Natural killer cell (primary cell): ENCODE measurements around the gene OCRL. TPM values are rescaled to one million over a fixed set of nuclear protein-coding genes. Genes with fewer than 3 reads are reported as not detected.

ENCODE experiments used
- ATAC-seq, 3 donors: fragments of 150-1000 bp in 2 of 3; fragments of 200-7000 bp in 1 of 3; cut with Tn5 transposase; 1 replicate in 1 of 3; 2 replicates in 2 of 3; pipeline ENCODE4 v1.10.0; 2021; ENCODE audit warnings: mild to moderate bottlenecking in 2 of 3, moderate library complexity in 2 of 3
- DNase-seq, 2 donors: peaks; one replicate each; pipeline versions ENCODE4 v3.0.0 to v3.0.0-alpha.2; 2013 to 2021; ENCODE audit warnings: mixed read lengths in 1 of 2
- H3K27ac ChIP-seq: one replicate; pipeline ENCODE4 v1.5.1; 2013; ENCODE audit warnings: mild to moderate bottlenecking, low read length
- H3K27me3 ChIP-seq: one replicate; pipeline ENCODE4 v1.6.1; 2013; ENCODE audit warnings: low read length; ENCODE audit not compliant: control insufficient read depth, insufficient read depth
- H3K36me3 ChIP-seq: one replicate; pipeline ENCODE4 v1.6.1; 2013; ENCODE audit warnings: low read length; ENCODE audit not compliant: control insufficient read depth, insufficient read depth
- H3K4me1 ChIP-seq: one replicate; pipeline ENCODE4 v1.6.1; 2013; ENCODE audit warnings: low read length; ENCODE audit not compliant: control insufficient read depth, insufficient read depth
- H3K4me3 ChIP-seq: one replicate; pipeline ENCODE4 v1.5.1; 2013; ENCODE audit warnings: low read length
- H3K9me3 ChIP-seq: one replicate; pipeline ENCODE4 v1.6.1; 2013; ENCODE audit warnings: low read length; ENCODE audit not compliant: control insufficient read depth, insufficient read depth
- H3K27ac Mint-ChIP-seq, 2 donors: one replicate each; pipeline ENCODE4 v1.8.0; 2022; ENCODE audit warnings: mild to moderate bottlenecking in 2 of 2, mixed read lengths in 2 of 2, moderate library complexity in 1 of 2
- H3K27me3 Mint-ChIP-seq, 2 donors: one replicate each; pipeline ENCODE4 v1.8.0; 2022; ENCODE audit warnings: low read depth in 2 of 2, mixed read lengths in 2 of 2
- H3K36me3 Mint-ChIP-seq: one replicate; pipeline ENCODE4 v1.8.0; 2022; ENCODE audit warnings: mixed read lengths
- H3K4me1 Mint-ChIP-seq, 2 donors: one replicate each; pipeline ENCODE4 v1.8.0; 2022; ENCODE audit warnings: mixed read lengths in 2 of 2
- H3K4me3 Mint-ChIP-seq: one replicate; pipeline ENCODE4 v1.8.0; 2022; ENCODE audit warnings: mild to moderate bottlenecking, moderate library complexity, mixed read lengths
- H3K9me3 Mint-ChIP-seq, 2 donors: one replicate each; pipeline ENCODE4 v1.8.0; 2022; ENCODE audit warnings: mixed read lengths in 2 of 2
- WGBS: methylation state at CpG from one replicate; pipeline ENCODE4 v1.1.7; 2013; ENCODE audit warnings: missing lambda C conversion rate; ENCODE audit not compliant: insufficient coverage; 5-methylcytosine and 5-hydroxymethylcytosine counted together
- intact Hi-C: fragments of 100-400 bp; cut with micrococcal nuclease; formaldehyde crosslinking; loops from one replicate; pipeline ENCODE4 v1.14.2; 2022
- total RNA-seq, 4 donors: library from RNA; stranded (reverse); fragments of 120-200 nt in 1 of 4; gene quantifications; one replicate each; pipeline versions ENCODE4 v1.2.3 to v1.2.4, GENCODE V29; 2013 to 2022
- TF ChIP-seq, protein P1 (sequence below): fragments of 200-600 bp; IDR thresholded peaks from one replicate; pipeline ENCODE4 v1.8.0; 2022; ENCODE audit warnings: antibody characterized with exemption

OCRL gene
- total RNA-seq, 3 donors from 2014 or later (not counting 1 experiment from before 2014, with no cell fraction given), result 1.0 to 2.2 (median 1.8) TPM

DNA sequence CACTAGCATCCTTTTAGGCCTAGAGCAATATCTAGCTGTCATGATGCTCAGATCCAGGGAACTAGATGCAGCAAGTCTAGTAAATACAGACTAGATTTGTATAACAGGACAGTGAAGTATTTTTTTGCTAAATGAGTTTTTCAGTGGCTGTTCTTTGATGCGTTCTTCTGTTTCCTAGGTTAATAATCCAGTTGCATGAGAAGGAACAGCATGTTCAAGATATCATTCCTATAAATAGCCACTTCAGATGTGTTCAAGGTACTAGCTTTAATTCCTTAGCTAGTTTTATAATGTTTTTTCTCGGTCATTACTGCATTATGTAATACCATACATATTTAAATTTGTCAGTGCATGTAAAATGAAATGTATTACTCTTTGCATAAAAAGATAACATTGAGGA, 4.7 kb downstream of the OCRL start:
- H3K4me1 Mint-ChIP-seq, result peaks cover 0 to 3% of the 10 kb centered on the region in 2 donors
- no peaks in the 10 kb centered on the region for H3K36me3 Mint-ChIP-seq
- no peak overlapping the region for H3K27ac ChIP-seq
- intact Hi-C loops, result no loop called here
- H3K4me1 ChIP-seq, result peaks cover 7% of the 10 kb centered on the region
- no peak overlapping the region for H3K4me3 ChIP-seq
- TF ChIP-seq, protein P1, sequence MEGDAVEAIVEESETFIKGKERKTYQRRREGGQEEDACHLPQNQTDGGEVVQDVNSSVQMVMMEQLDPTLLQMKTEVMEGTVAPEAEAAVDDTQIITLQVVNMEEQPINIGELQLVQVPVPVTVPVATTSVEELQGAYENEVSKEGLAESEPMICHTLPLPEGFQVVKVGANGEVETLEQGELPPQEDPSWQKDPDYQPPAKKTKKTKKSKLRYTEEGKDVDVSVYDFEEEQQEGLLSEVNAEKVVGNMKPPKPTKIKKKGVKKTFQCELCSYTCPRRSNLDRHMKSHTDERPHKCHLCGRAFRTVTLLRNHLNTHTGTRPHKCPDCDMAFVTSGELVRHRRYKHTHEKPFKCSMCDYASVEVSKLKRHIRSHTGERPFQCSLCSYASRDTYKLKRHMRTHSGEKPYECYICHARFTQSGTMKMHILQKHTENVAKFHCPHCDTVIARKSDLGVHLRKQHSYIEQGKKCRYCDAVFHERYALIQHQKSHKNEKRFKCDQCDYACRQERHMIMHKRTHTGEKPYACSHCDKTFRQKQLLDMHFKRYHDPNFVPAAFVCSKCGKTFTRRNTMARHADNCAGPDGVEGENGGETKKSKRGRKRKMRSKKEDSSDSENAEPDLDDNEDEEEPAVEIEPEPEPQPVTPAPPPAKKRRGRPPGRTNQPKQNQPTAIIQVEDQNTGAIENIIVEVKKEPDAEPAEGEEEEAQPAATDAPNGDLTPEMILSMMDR, result no peak
- no peaks in the 10 kb centered on the region for H3K36me3 ChIP-seq
- peaks cover 2 to 11% of the 10 kb centered on the region in 2 donors for H3K27me3 Mint-ChIP-seq
- H3K27me3 ChIP-seq, result no peaks in the 10 kb centered on the region
- WGBS, result no CpG with 5 or more reads among the region's 2 CpGs
- no peaks in the 10 kb centered on the region for H3K9me3 Mint-ChIP-seq
- ATAC-seq (no peak), DNase-seq (no peak)
- H3K27ac Mint-ChIP-seq, result no peak overlapping the region
- H3K9me3 ChIP-seq, result no peaks in the 10 kb centered on the region
- no peak overlapping the region for H3K4me3 Mint-ChIP-seq

DNA sequence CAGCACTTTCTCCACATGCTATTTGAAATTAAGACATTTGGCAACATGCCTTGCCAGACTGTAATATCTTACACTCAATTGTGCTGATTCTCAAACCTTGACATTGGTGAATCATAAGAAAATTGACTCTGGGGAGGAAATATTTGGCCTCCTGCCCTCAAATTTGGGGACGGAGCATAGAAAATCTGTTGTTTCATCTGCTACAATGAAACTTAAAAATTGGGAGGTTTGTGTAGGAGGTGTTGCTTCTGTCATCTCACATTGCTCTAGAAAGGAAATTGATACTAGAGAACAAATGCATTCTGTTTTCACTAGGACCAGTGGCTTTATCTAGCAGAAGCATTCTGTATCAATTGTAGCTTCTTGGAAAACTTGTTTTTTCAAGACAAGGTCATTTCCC, 5.3 kb downstream of the OCRL start:
- ATAC-seq (no peak), DNase-seq (no peak)
- no peak overlapping the region for H3K4me3 Mint-ChIP-seq
- WGBS, result 56% methylated on average over 1 of the region's 1 CpG
- H3K27me3 Mint-ChIP-seq, result peaks cover 0 to 9% of the 10 kb centered on the region in 2 donors
- H3K36me3 Mint-ChIP-seq, result no peaks in the 10 kb centered on the region
- TF ChIP-seq, protein P1, result no peak
- H3K4me1 ChIP-seq, result peaks cover 5% of the 10 kb centered on the region
- intact Hi-C loops, result no loop called here
- no peaks in the 10 kb centered on the region for H3K9me3 Mint-ChIP-seq
- no peak overlapping the region for H3K4me3 ChIP-seq
- no peaks in the 10 kb centered on the region for H3K36me3 ChIP-seq
- H3K27me3 ChIP-seq, result no peaks in the 10 kb centered on the region
- H3K27ac ChIP-seq, result no peak overlapping the region
- H3K27ac Mint-ChIP-seq, result no peak overlapping the region
- H3K4me1 Mint-ChIP-seq, result no peaks in the 10 kb centered on the region
- H3K9me3 ChIP-seq, result no peaks in the 10 kb centered on the region

DNA sequence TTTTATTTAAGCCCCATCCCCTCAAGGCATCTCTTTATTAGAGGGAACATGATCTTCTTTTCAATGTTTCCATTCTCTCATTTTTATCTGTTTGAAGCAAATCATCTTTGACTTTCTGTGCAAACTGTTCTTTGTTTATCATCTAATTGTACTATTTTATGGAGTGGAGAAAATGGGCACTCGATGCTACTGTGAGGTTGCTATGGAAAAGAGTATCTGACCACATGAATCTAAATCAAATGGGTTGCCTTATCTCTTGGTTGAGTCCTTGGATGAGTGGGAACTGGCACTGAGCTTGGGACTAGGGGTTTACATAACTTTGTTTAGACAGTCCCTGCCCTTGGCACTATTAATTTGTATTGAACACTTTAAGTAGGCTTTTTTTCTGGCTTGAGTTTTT, 9.1 kb downstream of the OCRL start:
- 75% methylated on average over 1 of the region's 1 CpG for WGBS
- no peak overlapping the region for H3K27ac Mint-ChIP-seq
- no peak for ATAC-seq

More for the DNA sequence above, 9.1 kb downstream of the OCRL start:
- no peak overlapping the region for H3K27ac ChIP-seq
- no peak for DNase-seq
- H3K9me3 ChIP-seq, result no peaks in the 10 kb centered on the region
- TF ChIP-seq, protein P1, result no peak
- H3K27me3 ChIP-seq, result no peaks in the 10 kb centered on the region
- H3K4me1 ChIP-seq, result no peaks in the 10 kb centered on the region
- Mint-ChIP-seq H3K9me3 (no peaks in the 10 kb centered on the region), H3K36me3 (no peaks in the 10 kb centered on the region), H3K4me3 (no peak overlapping the region), H3K27me3 (peaks cover 0 to 3% of the 10 kb centered on the region in 2 donors), H3K4me1 (no peaks in the 10 kb centered on the region)
- intact Hi-C loops, result no loop called here
- no peak overlapping the region for H3K4me3 ChIP-seq
- no peaks in the 10 kb centered on the region for H3K36me3 ChIP-seq
